ENCODE measurements around the gene DNAJB6. TPM values are rescaled to one million over a fixed set of nuclear protein-coding genes. Genes with fewer than 3 reads are reported as not detected.

DNAJB6 gene
- polyA plus RNA-seq, 1 experiment = 105 TPM

DNA sequence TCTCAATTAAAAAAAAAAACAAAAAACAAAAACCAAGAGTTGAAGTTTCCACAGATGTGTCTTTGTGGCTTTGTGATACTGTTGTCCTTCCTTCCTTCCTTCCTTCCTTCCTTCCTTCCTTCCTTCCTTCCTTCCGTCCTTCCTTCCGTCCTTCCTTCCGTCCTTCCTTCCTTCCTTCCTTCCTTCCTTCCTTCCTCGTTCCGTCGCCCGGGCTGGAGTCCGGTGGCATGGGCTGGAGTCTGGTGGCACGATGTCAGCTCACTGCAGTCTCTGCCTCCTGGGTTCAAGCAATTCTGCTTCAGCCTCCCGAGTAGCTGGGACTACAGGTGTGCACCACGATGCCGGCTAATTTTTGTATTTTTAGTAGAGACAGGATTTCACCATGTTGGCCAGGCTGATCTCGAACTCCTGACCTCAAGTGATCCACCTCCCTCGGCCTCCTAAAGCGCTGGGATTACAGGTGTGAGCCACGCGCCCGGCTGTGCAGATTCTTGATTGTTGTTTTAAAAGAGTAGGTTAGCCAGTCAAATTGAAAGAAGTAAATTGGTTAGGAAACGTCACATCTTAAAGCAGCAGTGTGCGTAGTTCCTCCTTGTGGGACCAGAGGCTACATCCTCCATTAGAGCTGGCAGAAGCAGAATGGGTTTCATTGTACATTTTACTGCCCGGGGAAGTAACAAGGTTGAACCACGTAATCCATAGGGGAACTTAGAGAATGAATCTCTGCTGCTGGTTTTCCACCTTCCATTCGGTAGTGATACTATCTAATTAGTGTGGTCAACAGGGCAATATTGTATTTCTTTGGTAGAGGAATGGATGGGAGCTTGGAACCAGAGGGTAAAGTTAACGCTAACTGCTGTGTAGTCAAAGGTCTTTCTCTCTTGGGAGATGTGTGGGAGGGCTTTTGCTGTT, 20.6 kb downstream of the DNAJB6 start:
- ChIA-PET CTCF (interaction anchor here (2.7 kb wide), 1 partner anchor 30 kb away, joined by 9 read pairs; no protein-coding TSS in a partner anchor), POLR2A (no interaction called here)
- no peak for TF ChIP-seq CTCF (IDR thresholded peaks at IDR 0.05; ENCODE audit: insufficient read depth, low read depth, low read length)
- DNase-seq (ENCODE audit: low read depth) = no peak
- Histone ChIP-seq H3K4me3 (ENCODE audit: low read depth, low read length) (no peak overlapping the region), H3K27me3 (ENCODE audit: control insufficient read depth, insufficient read depth, low read length) (no peaks in the 10 kb centered on the region), H3K36me3 (ENCODE audit: control insufficient read depth, insufficient read depth, low read length) (peaks cover 9% of the 10 kb centered on the region)

GRCh38 chr7:157358041-157358752, 21.4 kb downstream of the DNAJB6 start:
- POLR2A ChIA-PET = no interaction called here
- no peak for DNase-seq (ENCODE audit: low read depth)
- no peaks in the 10 kb centered on the region for H3K27me3 ChIP-seq (ENCODE audit: control insufficient read depth, insufficient read depth, low read length)
- CTCF ChIA-PET = no interaction called here
- TF ChIP-seq CTCF (IDR thresholded peaks at IDR 0.05; ENCODE audit: insufficient read depth, low read depth, low read length) = no peak
- H3K4me3 ChIP-seq (ENCODE audit: low read depth, low read length) = no peak overlapping the region
- H3K36me3 ChIP-seq (ENCODE audit: control insufficient read depth, insufficient read depth, low read length) = peaks cover 11% of the 10 kb centered on the region

DNA sequence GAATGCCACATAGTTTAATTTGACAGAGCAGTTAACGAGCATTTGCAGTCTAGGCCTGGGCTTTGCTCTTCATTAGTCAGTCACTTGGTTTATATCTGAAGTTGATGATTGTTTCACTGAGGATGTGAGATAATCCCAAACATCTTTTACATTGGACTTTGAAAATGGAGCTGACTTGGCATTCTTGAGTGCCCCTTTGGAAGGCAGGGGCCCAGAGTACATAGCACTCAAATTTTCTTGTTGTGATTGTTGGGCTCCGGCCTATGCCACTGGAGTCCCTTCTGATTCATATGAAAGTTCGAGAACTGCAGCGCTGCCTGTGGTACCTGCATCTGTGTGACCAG, 21.9 kb downstream of the DNAJB6 start:
- Histone ChIP-seq H3K4me3 (ENCODE audit: low read depth, low read length) (no peak overlapping the region), H3K27me3 (ENCODE audit: control insufficient read depth, insufficient read depth, low read length) (no peaks in the 10 kb centered on the region), H3K36me3 (ENCODE audit: control insufficient read depth, insufficient read depth, low read length) (peaks cover 15% of the 10 kb centered on the region)
- CTCF ChIA-PET = no interaction called here
- no peak for DNase-seq (ENCODE audit: low read depth)
- no peak for TF ChIP-seq CTCF (IDR thresholded peaks at IDR 0.05; ENCODE audit: insufficient read depth, low read depth, low read length)
- POLR2A ChIA-PET = no interaction called here

- H3K4me3 ChIP-seq (ENCODE audit: low read depth, low read length) = no peak overlapping the region
- ChIA-PET CTCF (interaction anchor here (0.6 to 1.2 kb wide), 2 partner anchors 15 to 23 kb away, joined by 3 read pairs; no protein-coding TSS in a partner anchor), POLR2A (no interaction called here)
- no peak for DNase-seq (ENCODE audit: low read depth)
- no peak for TF ChIP-seq CTCF (IDR thresholded peaks at IDR 0.05; ENCODE audit: insufficient read depth, low read depth, low read length)
- H3K36me3 ChIP-seq (ENCODE audit: control insufficient read depth, insufficient read depth, low read length) = peaks cover 19% of the 10 kb centered on the region
- no peaks in the 10 kb centered on the region for H3K27me3 ChIP-seq (ENCODE audit: control insufficient read depth, insufficient read depth, low read length)
These were observed 22.8 kb downstream of the DNAJB6 start for GRCh38 chr7:157359581-157359980.

DNA sequence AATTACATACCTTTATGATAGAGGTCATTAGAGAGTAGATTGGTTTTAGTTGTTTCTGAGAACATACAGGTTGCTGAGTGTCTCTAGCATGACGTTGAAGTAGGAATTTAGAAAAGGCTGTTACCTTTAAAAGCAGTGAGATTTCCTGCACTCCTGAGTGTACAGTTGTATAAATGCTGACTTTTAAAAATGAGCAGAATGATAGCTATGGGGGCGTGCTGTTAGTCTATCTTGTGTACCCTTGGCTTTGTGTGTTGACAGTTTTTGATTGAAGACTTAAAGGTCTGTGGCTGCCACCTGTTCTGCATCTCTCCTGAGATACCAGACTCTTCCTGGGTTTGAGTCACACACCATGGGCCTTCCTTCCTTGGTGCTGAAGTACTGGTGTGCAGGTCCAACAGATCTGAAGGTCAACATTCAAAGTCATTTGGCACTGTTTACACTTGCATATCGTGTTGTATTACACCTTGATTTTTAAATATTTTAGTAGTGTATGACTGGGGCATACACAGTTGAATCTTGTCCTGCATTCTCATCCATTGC, 23.8 kb downstream of the DNAJB6 start:
- no peaks in the 10 kb centered on the region for H3K27me3 ChIP-seq (ENCODE audit: control insufficient read depth, insufficient read depth, low read length)
- POLR2A ChIA-PET = no interaction called here
- DNase-seq (ENCODE audit: low read depth) = no peak
- TF ChIP-seq CTCF (IDR thresholded peaks at IDR 0.05; ENCODE audit: insufficient read depth, low read depth, low read length) = no peak
- CTCF ChIA-PET = interaction anchor here (1.2 kb wide), 1 partner anchor 16 kb away, joined by 3 read pairs; no protein-coding TSS in a partner anchor
- H3K4me3 ChIP-seq (ENCODE audit: low read depth, low read length) = no peak overlapping the region
- peaks cover 27% of the 10 kb centered on the region for H3K36me3 ChIP-seq (ENCODE audit: control insufficient read depth, insufficient read depth, low read length)

Measured in BJ (cell line).